Hematopoietic multipotent progenitor cell (in vitro differentiated cells): ENCODE data around the gene KCNJ14. TPM values are rescaled to one million over a fixed set of nuclear protein-coding genes. Genes with fewer than 3 reads are reported as not detected.

ENCODE experiments used
- total RNA-seq: library from RNA; depleted of rRNA; stranded (reverse); fragments of >200 nt; gene quantifications from one replicate; pipeline ENCODE4 v1.2.3, GENCODE V29; 2012

KCNJ14 gene
- total RNA-seq, 1 donor = 1.6 TPM

Other genes with a start within 250 kb of the KCNJ14 start
- gene CARD8, start 199.7 kb upstream of the KCNJ14 start, total RNA-seq = 68.1 TPM
- gene ZNF114, start 185.5 kb upstream of the KCNJ14 start, total RNA-seq = 2.2 TPM
- 229 TPM for gene EMP3, start 130.0 kb upstream of the KCNJ14 start, total RNA-seq
- gene TMEM143, start 91.6 kb upstream of the KCNJ14 start, total RNA-seq = 6.2 TPM
- gene SYNGR4, start 91.2 kb upstream of the KCNJ14 start, total RNA-seq = not detected
- 75.9 TPM for gene KDELR1, start 64.0 kb upstream of the KCNJ14 start, total RNA-seq
- 0.54 TPM for gene GRIN2D, start 61.9 kb upstream of the KCNJ14 start, total RNA-seq
- 41.2 TPM for gene GRWD1, start 9.6 kb upstream of the KCNJ14 start, total RNA-seq
- 62.7 TPM for gene CYTH2, start 13.8 kb downstream of the KCNJ14 start, total RNA-seq
- 0.54 TPM for gene LMTK3, start 56.3 kb downstream of the KCNJ14 start, total RNA-seq
- gene SULT2B1, start 96.6 kb downstream of the KCNJ14 start, total RNA-seq = not detected
- not detected for gene SPACA4, start 151.2 kb downstream of the KCNJ14 start, total RNA-seq
- 3.2 TPM for gene FAM83E, start 159.5 kb downstream of the KCNJ14 start, total RNA-seq
- gene RPL18, start 163.6 kb downstream of the KCNJ14 start, total RNA-seq = 4,879 TPM
- 10.0 TPM for gene SPHK2, start 163.9 kb downstream of the KCNJ14 start, total RNA-seq
- gene DBP, start 181.8 kb downstream of the KCNJ14 start, total RNA-seq = 9.4 TPM
- 2.4 TPM for gene CA11, start 190.6 kb downstream of the KCNJ14 start, total RNA-seq
- gene NTN5, start 217.4 kb downstream of the KCNJ14 start, total RNA-seq = 1.6 TPM
- under 0.01 TPM for gene FUT2, start 240.4 kb downstream of the KCNJ14 start, total RNA-seq